OCI-LY1 (cell line): ENCODE results near the gene GUCA2A.

ENCODE experiments used
- H2AFZ ChIP-seq: fragments of 200-600 bp; sonication (generic), shearing (Covaris generic); 2 replicates; pipeline ENCODE4 v1.6.0; 2014; ENCODE audit warnings: antibody characterized with exemption, mild to moderate bottlenecking, low read length
- H3F3A ChIP-seq: fragments of 200-600 bp; sonication (generic), shearing (Covaris generic); 2 replicates; pipeline ENCODE4 v1.6.0; 2014; ENCODE audit warnings: mild to moderate bottlenecking, antibody characterized with exemption, low read length, moderate library complexity; ENCODE audit not compliant: insufficient read depth
- H3K27ac ChIP-seq: fragments of 200-600 bp; sonication (generic); 2 replicates; pipeline ENCODE4 v1.5.1; 2014; ENCODE audit warnings: low read length, mixed run types, mild to moderate bottlenecking, low read depth; ENCODE audit not compliant: poor library complexity, severe bottlenecking
- H3K27me3 ChIP-seq: fragments of 200-600 bp; sonication (generic); 2 replicates; pipeline ENCODE4 v1.6.0; 2014; ENCODE audit warnings: antibody characterized with exemption, mild to moderate bottlenecking, low read length, moderate library complexity; ENCODE audit not compliant: insufficient read depth
- H3K36me3 ChIP-seq: fragments of 200-600 bp; sonication (generic); 2 replicates; pipeline ENCODE4 v1.6.1; 2014; ENCODE audit warnings: mild to moderate bottlenecking, antibody characterized with exemption, low read length, moderate library complexity, mixed read lengths; ENCODE audit not compliant: insufficient read depth
- H3K4me1 ChIP-seq: fragments of 200-600 bp; sonication (generic); 2 replicates; pipeline ENCODE4 v1.5.1; 2014; ENCODE audit warnings: mild to moderate bottlenecking, low read length, moderate library complexity; ENCODE audit not compliant: insufficient read depth, severe bottlenecking
- H3K4me2 ChIP-seq: fragments of 200-600 bp; sonication (generic), shearing (Covaris generic); 2 replicates; pipeline ENCODE4 v1.6.1; 2014; ENCODE audit warnings: low read length
- H3K4me3 ChIP-seq: fragments of 200-600 bp; sonication (generic); 2 replicates; pipeline ENCODE4 v1.5.1; 2014; ENCODE audit warnings: low read length, low read depth, mild to moderate bottlenecking, mixed read lengths; ENCODE audit not compliant: poor library complexity, severe bottlenecking
- H3K79me2 ChIP-seq: fragments of 200-600 bp; shearing (Covaris generic); 2 replicates; pipeline ENCODE4 v1.6.1; 2016; ENCODE audit warnings: mixed run types, low read length, mixed read lengths; ENCODE audit not compliant: insufficient read depth
- H3K9ac ChIP-seq: fragments of 200-600 bp; sonication (generic), shearing (Covaris generic); 2 replicates; pipeline ENCODE4 v1.6.1; 2014; ENCODE audit warnings: mild to moderate bottlenecking, low read length, mixed read lengths
- H3K9me2 ChIP-seq: fragments of 200-600 bp; sonication (generic), shearing (Covaris generic); 2 replicates; pipeline ENCODE4 v1.6.1; 2014; ENCODE audit warnings: low read depth, mild to moderate bottlenecking, low read length, mixed read lengths
- H3K9me3 ChIP-seq: fragments of 200-600 bp; shearing (Covaris generic); 2 replicates; pipeline ENCODE4 v1.6.1; 2014; ENCODE audit warnings: low read length, mixed read lengths
- H4K20me1 ChIP-seq: fragments of 200-600 bp; sonication (generic), shearing (Covaris generic); 2 replicates; pipeline ENCODE4 v1.6.0; 2016; ENCODE audit warnings: mild to moderate bottlenecking, low read length; ENCODE audit not compliant: insufficient read depth
- CTCF ChIP-seq: fragments of 200-600 bp; sonication (generic), shearing (Covaris generic); IDR thresholded peaks from 2 replicates; pipeline ENCODE4 v1.5.1; 2017; ENCODE audit warnings: mild to moderate bottlenecking, antibody characterized with exemption, low read length, moderate library complexity, mixed read lengths
- EZH2 ChIP-seq: fragments of 200-600 bp; sonication (generic), shearing (Covaris generic); IDR thresholded peaks from 2 replicates; pipeline ENCODE4 v1.8.0; 2017; ENCODE audit warnings: borderline replicate concordance, mixed run types, mild to moderate bottlenecking, antibody characterized with exemption, low read length, moderate library complexity, mixed read lengths

GUCA2A gene

GRCh38 chr1:42177541-42177981 lies 13.0 kb upstream of the GUCA2A start:
- peak overlapping the region; percentile 84 for H3K27ac ChIP-seq
- no peak overlapping the region for H3K4me2 ChIP-seq
- no peaks in the 10 kb centered on the region for H3K9me2 ChIP-seq
- TF ChIP-seq EZH2 (no peak), CTCF (no peak)
- H3K79me2 ChIP-seq = no peaks in the 10 kb centered on the region
- no peaks in the 10 kb centered on the region for H4K20me1 ChIP-seq
- H3K4me1 ChIP-seq = peaks cover 32% of the 10 kb centered on the region
- no peaks in the 10 kb centered on the region for H3K27me3 ChIP-seq
- no peak overlapping the region for H3K4me3 ChIP-seq
- H2AFZ ChIP-seq = no peak overlapping the region
- no peak overlapping the region for H3K9ac ChIP-seq
- no peaks in the 10 kb centered on the region for H3F3A ChIP-seq
- H3K36me3 ChIP-seq = peaks cover 9% of the 10 kb centered on the region; the same call in 1 of the 2 replicates
- H3K9me3 ChIP-seq = no peaks in the 10 kb centered on the region

GRCh38 chr1:42176902-42177519 lies 12.5 kb upstream of the GUCA2A start:
- Histone ChIP-seq H3K9me2 (no peaks in the 10 kb centered on the region), H2AFZ (no peak overlapping the region), H4K20me1 (no peaks in the 10 kb centered on the region), H3K36me3 (peaks cover 9% of the 10 kb centered on the region; the same call in 1 of the 2 replicates), H3K4me2 (no peak overlapping the region), H3K9ac (no peak overlapping the region), H3K9me3 (no peaks in the 10 kb centered on the region), H3K27me3 (no peaks in the 10 kb centered on the region), H3K4me1 (peaks cover 32% of the 10 kb centered on the region), H3K27ac (peak overlapping the region; percentile 84), H3F3A (no peaks in the 10 kb centered on the region), H3K4me3 (no peak overlapping the region), H3K79me2 (no peaks in the 10 kb centered on the region)
- TF ChIP-seq CTCF (peak; percentile 89), EZH2 (no peak)

GRCh38 chr1:42175314-42176054 lies 10.9 kb upstream of the GUCA2A start:
- no peak overlapping the region for H3K27ac ChIP-seq
- H3F3A ChIP-seq = no peaks in the 10 kb centered on the region
- no peak overlapping the region for H3K4me3 ChIP-seq
- H3K36me3 ChIP-seq = peaks cover 7% of the 10 kb centered on the region; the same call in 1 of the 2 replicates
- H3K9me2 ChIP-seq = no peaks in the 10 kb centered on the region
- H3K79me2 ChIP-seq = no peaks in the 10 kb centered on the region
- H4K20me1 ChIP-seq = no peaks in the 10 kb centered on the region
- H3K27me3 ChIP-seq = no peaks in the 10 kb centered on the region
- no peak overlapping the region for H3K9ac ChIP-seq
- TF ChIP-seq CTCF (no peak), EZH2 (no peak)
- no peaks in the 10 kb centered on the region for H3K9me3 ChIP-seq
- peaks cover 30% of the 10 kb centered on the region for H3K4me1 ChIP-seq
- H2AFZ ChIP-seq = no peak overlapping the region
- no peak overlapping the region for H3K4me2 ChIP-seq
